ENCODE data around the gene MUC22. TPM values are rescaled to one million over a fixed set of nuclear protein-coding genes. Genes with fewer than 3 reads are reported as not detected.
"Not testable (repeated sequence)": the region's sequence is repeated elsewhere in the genome, so short reads cannot be mapped to it uniquely, and the experiment has no call there.

The MUC22 gene
- total and polyA plus RNA-seq, 2 of the 4 experiments (the other 2 are of a cell fraction): 0.02 TPM; not detected in 1

DNA sequence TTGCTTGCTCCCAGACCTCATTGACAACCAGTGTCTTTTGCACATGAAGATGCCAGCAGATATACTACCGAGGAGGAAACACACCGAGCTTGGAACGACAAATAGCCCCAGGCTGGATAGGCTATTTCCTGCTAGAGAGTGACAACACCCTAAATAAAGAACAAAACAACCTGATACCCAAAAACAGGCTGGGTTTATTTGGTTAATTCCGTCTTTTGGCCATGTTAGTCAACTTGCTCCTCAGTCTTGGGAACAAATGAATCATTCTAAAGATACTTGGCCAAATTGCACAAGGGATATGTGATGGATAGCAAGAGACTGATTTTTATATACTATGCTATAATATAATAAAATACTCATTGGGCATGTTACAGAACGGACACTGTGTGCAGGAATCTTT, 11.5 kb upstream of the MUC22 start:
- Histone ChIP-seq H2BK20ac (ENCODE audit: low read depth, low read length) (no peak overlapping the region), H3K4me2 (ENCODE audit: low read depth, low read length) (no peak overlapping the region), H2AFZ (replicated peaks; ENCODE audit: low read length, poor library complexity) (no peak overlapping the region), H3K14ac (replicated peaks; ENCODE audit: low read depth, low read length) (no peak overlapping the region), H3K9ac (ENCODE audit: low read depth, low read length) (no peak overlapping the region), H4K91ac (ENCODE audit: insufficient read depth, low read depth, low read length) (no peak overlapping the region), H2BK15ac (ENCODE audit: low read depth, low read length) (no peak overlapping the region), H3K23ac (ENCODE audit: low read depth, low read length) (no peak overlapping the region), H3K9me3 (ENCODE audit: control insufficient read depth, insufficient read depth, low read length) (no peaks in the 10 kb centered on the region), H3K4me3 (ENCODE audit: insufficient read depth, low read depth, low read length) (no peak overlapping the region), H3K56ac (ENCODE audit: extremely low read depth, insufficient read depth, low read length) (no peak overlapping the region), H2BK5ac (ENCODE audit: low read depth, low read length, poor library complexity, severe bottlenecking) (no peak overlapping the region), H2AK5ac (ENCODE audit: low read depth, low read length) (no peak overlapping the region), H3K27ac (ENCODE audit: insufficient read depth, low read length) (no peak overlapping the region), H4K8ac (ENCODE audit: low read depth in 2 of 2, low read length in 2 of 2) (no peak overlapping the region), H3K27me3 (ENCODE audit: control insufficient read depth, insufficient read depth, low read length) (peaks cover 5% of the 10 kb centered on the region), H4K5ac (ENCODE audit: low read depth, low read length) (no peak overlapping the region), H2AK9ac (replicated peaks; ENCODE audit: low read depth, low read length, poor library complexity) (no peak overlapping the region), H3K79me1 (ENCODE audit: low read depth in 1 of 2, low read length in 2 of 2) (no peaks in the 10 kb centered on the region), H3K36me3 (ENCODE audit: control insufficient read depth, insufficient read depth, low read length) (no peaks in the 10 kb centered on the region), H3K4me1 (ENCODE audit: control insufficient read depth, insufficient read depth, low read length) (no peaks in the 10 kb centered on the region), H3K18ac (ENCODE audit: low read depth, low read length) (no peak overlapping the region), H4K20me1 (ENCODE audit: insufficient read depth, low read length) (no peaks in the 10 kb centered on the region), H2BK120ac (ENCODE audit: low read depth, low read length) (no peak overlapping the region), H3K9me1 (ENCODE audit: insufficient read depth, low read length) (no peaks in the 10 kb centered on the region), H3K4ac (ENCODE audit: low read depth, low read length) (no peak overlapping the region)
- no peak for DNase-seq
- no peak for TF ChIP-seq RCOR1 (IDR thresholded peaks at IDR 0.05; ENCODE audit: insufficient replicate concordance, low read length)
- no peak for TF ChIP-seq MXI1 (IDR thresholded peaks at IDR 0.05; ENCODE audit: borderline replicate concordance, low read depth, low read length)
- TF ChIP-seq, protein P1, sequence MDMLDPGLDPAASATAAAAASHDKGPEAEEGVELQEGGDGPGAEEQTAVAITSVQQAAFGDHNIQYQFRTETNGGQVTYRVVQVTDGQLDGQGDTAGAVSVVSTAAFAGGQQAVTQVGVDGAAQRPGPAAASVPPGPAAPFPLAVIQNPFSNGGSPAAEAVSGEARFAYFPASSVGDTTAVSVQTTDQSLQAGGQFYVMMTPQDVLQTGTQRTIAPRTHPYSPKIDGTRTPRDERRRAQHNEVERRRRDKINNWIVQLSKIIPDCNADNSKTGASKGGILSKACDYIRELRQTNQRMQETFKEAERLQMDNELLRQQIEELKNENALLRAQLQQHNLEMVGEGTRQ (IDR thresholded peaks at IDR 0.05; ENCODE audit: low read depth, low read length): no peak
- TF ChIP-seq POLR2A (IDR thresholded peaks at IDR 0.05; ENCODE audit: low read depth, low read length): no peak
- TF ChIP-seq NFE2L2 (IDR thresholded peaks at IDR 0.05; ENCODE audit: low read depth, low read length): no peak
- TF ChIP-seq CEBPB (IDR thresholded peaks at IDR 0.05; ENCODE audit: low read depth, low read length): no peak
- dilution Hi-C loops (cut with HindIII; ENCODE audit: low sequenced_read_pairs, unreplicated experiment): no loop called here
- POLR2A ChIA-PET (ENCODE audit: unreplicated experiment): no interaction called here
- ATAC-seq (ENCODE audit: low read depth): no peak
- BruUV-seq (replicated peaks): no TSS peak
- in situ Hi-C loops (cut with MboI; ENCODE audit: low sequenced_read_pairs): no loop called here
- intact Hi-C loops (cut with micrococcal nuclease): no loop called here
- CTCF ChIA-PET: no interaction called here
- WGBS, 2 experiments (ENCODE audit: extremely low coverage in 2 of 2, insufficient read length in 1 of 2): no CpG with 5 or more reads among the region's 5 CpGs

GRCh38 chr6:31000067-31000860, 10.0 kb upstream of the MUC22 start:
- H3K79me1 ChIP-seq (ENCODE audit: low read depth in 1 of 2, low read length in 2 of 2); BruUV-seq (replicated peaks); H2AK9ac ChIP-seq (replicated peaks; ENCODE audit: low read depth, low read length, poor library complexity); H3K4me1 ChIP-seq (ENCODE audit: control insufficient read depth, insufficient read depth, low read length); H4K20me1 ChIP-seq (ENCODE audit: insufficient read depth, low read length); H3K9me3 ChIP-seq (ENCODE audit: control insufficient read depth, insufficient read depth, low read length); H3K27ac ChIP-seq (ENCODE audit: insufficient read depth, low read length); H2BK15ac ChIP-seq (ENCODE audit: low read depth, low read length); H2BK20ac ChIP-seq (ENCODE audit: low read depth, low read length); H3K4me2 ChIP-seq (ENCODE audit: low read depth, low read length); ATAC-seq (ENCODE audit: low read depth); H4K91ac ChIP-seq (ENCODE audit: insufficient read depth, low read depth, low read length); H2BK5ac ChIP-seq (ENCODE audit: low read depth, low read length, poor library complexity, severe bottlenecking); H3K27me3 ChIP-seq (ENCODE audit: control insufficient read depth, insufficient read depth, low read length); H4K8ac ChIP-seq (ENCODE audit: low read depth in 2 of 2, low read length in 2 of 2); H2AK5ac ChIP-seq (ENCODE audit: low read depth, low read length); H3K56ac ChIP-seq (ENCODE audit: extremely low read depth, insufficient read depth, low read length); H2AFZ ChIP-seq (replicated peaks; ENCODE audit: low read length, poor library complexity); H4K5ac ChIP-seq (ENCODE audit: low read depth, low read length); H3K18ac ChIP-seq (ENCODE audit: low read depth, low read length); in situ Hi-C loops (cut with MboI; ENCODE audit: low sequenced_read_pairs); dilution Hi-C loops (cut with HindIII; ENCODE audit: low sequenced_read_pairs, unreplicated experiment); H3K4ac ChIP-seq (ENCODE audit: low read depth, low read length); DNase-seq; H3K14ac ChIP-seq (replicated peaks; ENCODE audit: low read depth, low read length); H2BK120ac ChIP-seq (ENCODE audit: low read depth, low read length); H3K23ac ChIP-seq (ENCODE audit: low read depth, low read length); POLR2A ChIA-PET (ENCODE audit: unreplicated experiment); H3K4me3 ChIP-seq (ENCODE audit: insufficient read depth, low read depth, low read length); H3K36me3 ChIP-seq (ENCODE audit: control insufficient read depth, insufficient read depth, low read length); H3K9ac ChIP-seq (ENCODE audit: low read depth, low read length); intact Hi-C loops (cut with micrococcal nuclease); H3K9me1 ChIP-seq (ENCODE audit: insufficient read depth, low read length): not testable (repeated sequence)
- CTCF ChIA-PET: interaction anchor here (0.9 to 1.2 kb wide), 2 partner anchors 36 to 51 kb away, joined by 3 read pairs; no protein-coding TSS in a partner anchor
- WGBS, 2 experiments (ENCODE audit: extremely low coverage in 2 of 2, insufficient read length in 1 of 2): 100% methylated on average over 1 of the region's 39 CpGs; no CpG with 5 or more reads in 1 of the 2 experiments

All from IMR-90 (cell line).